Activated T-cell treated with anti-CD3 and anti-CD28 coated beads, Interleukin-2, amount 50 U/mL, for 48 hours (primary cell): Measurements from ENCODE around the gene UGCG.
"Not testable (repeated sequence)": the region's sequence is repeated elsewhere in the genome, so short reads cannot be mapped to it uniquely, and the experiment has no call there.

ENCODE experiments used
- DNase-seq, 2 experiments: peaks; one replicate each; pipeline ENCODE4 v3.0.0-alpha.2; 2020

The UGCG gene

DNA sequence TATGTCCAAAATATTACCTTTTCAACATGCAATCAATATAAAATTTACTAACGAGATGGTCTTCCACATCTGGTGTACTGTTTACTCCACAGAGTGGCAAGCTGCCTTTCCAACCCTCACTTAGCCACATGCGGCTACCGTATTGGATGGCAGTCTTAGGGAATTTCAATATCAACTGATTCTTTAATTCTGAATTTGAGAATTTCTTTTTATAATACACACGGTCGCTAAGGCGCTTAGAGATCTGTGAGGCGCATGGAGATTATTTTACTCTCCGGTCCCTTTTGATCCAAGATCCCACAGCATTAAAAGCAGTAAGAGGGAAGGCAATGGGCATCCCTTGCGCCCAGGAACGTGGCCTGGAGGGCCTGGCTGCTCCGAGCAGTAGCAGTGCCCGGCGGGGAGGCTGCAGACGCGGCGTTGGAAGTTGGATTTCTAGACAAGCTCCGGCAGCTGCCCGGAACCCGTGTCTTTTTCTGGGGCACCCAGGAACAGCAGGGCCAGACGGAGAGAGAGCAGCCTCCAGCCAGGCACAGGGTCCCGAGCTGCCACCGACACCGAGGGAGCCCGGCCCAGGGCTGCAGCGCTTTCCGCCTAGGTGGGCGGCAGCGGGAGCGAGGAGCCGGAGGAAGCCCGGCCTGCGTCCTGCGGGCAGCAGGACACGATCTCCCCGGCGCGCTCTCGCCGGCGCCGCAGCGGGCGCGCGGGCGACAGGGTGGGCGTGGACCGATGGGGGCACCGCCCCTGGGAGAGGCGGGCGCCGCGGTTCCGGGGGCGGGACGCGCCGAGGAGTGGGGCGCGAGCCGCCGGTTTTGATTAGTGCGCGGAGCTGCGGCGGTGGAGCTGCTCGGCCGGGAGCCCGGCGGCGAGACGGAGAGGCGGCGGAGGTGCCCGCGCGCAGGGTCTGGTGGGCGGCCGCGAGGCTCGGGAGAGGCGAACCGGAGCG, at the start of gene UGCG:
Gene UGCG (plus strand): TSS at position 819 of the 946 bp plus-strand sequence. CDS start 402 bp downstream, outside the sequence.
- DNase-seq, result peak; percentile 90 to 91

DNA sequence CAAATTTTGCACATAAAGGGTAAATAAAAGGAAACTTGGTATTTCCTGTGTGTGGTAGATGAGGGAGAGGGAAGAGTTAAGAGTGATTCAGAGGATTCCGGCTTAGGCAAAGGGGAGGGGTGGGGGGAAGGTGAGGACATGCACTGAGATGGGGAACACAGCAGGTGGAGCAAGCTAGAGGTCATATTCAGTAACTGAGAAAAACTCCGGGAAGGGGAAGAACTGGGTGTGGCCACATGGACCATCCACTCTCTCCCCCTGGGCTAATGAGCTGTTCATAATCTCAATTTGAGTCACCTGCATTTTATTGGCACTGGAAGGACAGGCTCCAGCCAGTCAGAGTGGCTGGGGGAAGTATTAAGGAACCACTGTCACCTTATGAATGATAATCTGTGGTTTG, 45.1 kb upstream of the UGCG start:
- DNase-seq, result no peak

DNA sequence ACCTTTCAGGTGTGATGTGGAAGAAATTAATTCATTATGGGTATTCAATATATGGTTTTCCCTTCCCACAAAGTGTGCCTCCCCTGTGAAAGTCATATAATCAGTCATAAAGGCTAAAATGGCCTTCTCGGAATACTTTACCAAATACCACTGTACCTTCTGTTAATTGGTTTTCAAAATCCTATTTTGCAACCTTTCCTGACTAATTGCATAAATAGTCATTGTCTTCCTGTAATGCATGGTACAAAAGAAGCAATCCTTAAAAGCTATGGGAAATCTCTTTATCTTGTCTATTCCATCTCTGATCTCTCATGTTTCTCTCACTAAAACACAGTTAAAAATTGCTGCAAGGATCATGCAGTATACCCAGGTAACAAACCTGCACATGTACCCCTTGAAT, 44.3 kb upstream of the UGCG start:
- no peak for DNase-seq

GRCh38 chr9:111853450-111853827, 43.2 kb upstream of the UGCG start:
- DNase-seq, result no peak

DNA sequence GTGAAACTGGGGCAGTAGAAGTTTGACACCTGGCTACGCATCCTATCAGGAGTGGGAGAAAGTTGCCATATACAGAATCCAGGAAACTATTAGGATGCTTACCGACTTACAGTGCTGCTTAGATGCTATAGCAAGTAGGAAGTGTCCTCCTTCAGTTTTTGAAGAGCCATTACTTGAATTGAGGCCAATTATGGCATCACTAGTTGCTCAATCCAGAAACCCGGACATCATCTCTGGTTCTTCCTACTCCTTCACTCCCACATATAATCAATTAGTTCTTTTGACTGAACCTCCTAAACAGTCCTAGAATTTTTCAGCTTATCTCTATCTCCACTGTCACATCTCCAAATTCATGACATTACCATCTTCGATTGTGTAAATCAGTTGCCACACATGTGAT, 41.8 kb upstream of the UGCG start:
- DNase-seq, result no peak

DNA sequence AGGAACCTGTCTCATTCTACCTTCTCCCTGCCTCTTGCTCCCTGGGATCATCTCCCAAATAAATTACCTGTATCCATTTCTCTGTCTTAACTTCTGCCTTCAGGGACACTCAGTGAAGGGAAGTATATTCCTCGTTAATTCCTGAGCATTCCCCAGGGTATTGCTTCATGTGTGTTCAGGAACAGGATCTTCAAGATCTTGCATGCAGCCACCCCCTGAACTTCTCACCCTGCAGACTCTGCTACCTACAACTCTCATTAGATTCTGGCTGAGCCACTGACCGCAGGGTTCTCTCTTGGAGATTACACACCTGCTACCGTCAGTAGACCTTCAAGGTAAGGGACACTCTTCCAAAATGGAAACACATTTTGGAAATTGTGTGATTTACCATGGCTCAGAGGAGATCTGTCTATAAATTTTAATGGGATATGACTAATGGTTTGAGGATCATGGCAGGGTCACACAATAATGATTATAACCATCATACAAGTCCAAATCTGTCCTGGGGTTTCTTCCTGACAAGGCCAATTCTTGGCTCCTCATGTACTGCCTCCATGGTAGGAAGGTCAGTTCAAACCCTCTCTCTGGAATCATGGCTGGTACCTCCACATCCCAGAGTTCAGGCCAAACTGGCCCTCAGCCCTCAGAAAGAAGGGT, 38.9 kb upstream of the UGCG start:
- DNase-seq, result no peak

- DNase-seq, result no peak
These were observed 36.2 kb upstream of the UGCG start for GRCh38 chr9:111860443-111860842.

GRCh38 chr9:111863636-111864035, 33.0 kb upstream of the UGCG start:
- no peak for DNase-seq

DNA sequence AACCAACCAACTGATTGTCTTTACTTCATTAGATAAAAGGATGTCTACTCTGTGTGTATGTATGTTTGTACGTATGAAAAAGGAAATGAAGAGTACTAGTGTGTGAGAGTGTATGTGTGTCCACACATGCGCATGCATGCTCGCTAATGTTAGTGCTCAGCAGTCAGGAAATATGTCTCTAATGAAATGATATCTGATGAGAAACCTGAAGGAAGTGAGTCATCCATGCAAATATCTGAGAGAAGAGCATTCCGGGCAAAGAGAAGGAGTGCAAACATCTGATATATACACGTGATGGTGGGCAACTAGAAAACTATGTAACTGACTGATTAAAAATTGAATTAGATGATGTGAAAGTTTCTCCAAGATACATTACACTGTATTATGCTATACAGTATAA, 29.6 kb upstream of the UGCG start:
- no peak for DNase-seq

GRCh38 chr9:111868475-111868874, 28.1 kb upstream of the UGCG start:
- DNase-seq, result no peak

GRCh38 chr9:111870774-111871498, 25.7 kb upstream of the UGCG start:
- DNase-seq, result peak; percentile 44 to 60

DNA sequence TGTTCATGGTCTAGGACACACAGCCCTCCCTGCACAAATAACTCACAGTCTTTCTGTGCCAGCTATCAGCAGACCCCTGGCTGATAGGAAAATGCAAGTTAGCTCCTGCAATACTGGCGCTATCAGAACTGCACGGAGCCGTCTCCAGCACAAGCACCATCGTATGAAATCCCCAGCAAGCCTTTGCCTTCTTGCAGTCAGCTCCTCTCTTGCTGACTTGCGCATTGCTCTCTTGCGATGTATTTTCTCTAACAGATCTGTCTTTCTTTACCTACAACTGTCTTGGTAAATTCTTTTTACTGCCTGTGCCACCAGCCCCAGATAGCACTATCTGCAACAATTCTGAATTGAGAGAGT, 25.1 kb upstream of the UGCG start:
- no peak for DNase-seq

DNA sequence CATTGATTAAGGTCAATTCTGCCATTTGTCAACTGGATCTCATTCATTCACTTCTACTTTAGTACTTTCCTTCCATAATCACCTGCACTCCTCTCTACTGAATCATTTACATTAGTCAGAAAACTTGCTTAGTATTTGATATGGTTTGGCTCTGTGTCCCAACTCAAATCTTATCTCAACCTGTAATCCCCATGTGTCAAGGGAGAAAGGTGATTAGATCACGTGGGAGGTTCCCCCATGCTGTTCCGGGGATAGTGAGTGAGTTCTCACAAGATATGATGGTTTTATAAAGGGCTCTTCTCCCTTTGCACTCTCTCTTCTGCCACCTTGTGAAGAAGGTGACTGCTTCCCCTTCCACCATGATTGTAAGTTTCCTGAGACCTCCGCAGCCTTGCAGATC, 23.7 kb upstream of the UGCG start:
- DNase-seq, result no peak

GRCh38 chr9:111873901-111874300, 22.7 kb upstream of the UGCG start:
- DNase-seq, result no peak

DNA sequence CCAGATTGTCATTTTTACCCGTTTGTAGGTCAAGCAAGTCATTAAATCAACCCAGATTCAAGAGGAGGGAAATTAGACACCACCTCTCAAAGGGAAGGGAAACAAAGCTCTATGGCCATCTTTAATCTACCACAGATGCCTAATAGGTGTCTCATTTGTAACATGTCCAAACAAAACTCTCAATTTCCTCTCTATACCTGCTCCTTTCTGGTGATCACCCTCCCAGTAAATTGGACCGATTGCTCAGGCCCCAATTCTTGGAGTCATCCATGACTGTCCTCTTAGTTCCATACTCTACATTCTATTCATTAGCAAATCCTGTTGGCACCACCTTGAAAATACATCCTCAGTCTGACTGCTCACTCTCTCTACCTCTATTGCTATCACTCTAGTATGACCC, 22.1 kb upstream of the UGCG start:
- no peak for DNase-seq

DNA sequence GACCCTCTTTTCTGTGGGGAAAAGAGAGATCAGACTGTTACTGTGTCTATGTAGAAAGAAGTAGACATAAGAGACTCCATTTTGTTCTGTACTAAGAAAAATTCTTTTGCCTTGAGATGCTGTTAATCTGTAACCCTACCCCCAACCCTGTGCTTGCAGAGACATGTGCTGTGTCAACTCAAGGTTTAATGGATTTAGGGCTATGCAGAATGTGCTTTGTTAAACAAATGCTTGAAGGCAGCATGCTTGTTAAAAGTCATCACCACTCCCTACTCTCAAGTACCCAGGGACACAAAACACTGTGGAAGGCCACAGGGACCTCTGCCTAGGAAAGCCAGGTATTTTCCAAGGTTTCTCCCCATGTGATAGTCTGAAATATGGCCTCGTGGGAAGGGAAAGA, 21.3 kb upstream of the UGCG start:
- DNase-seq, result not testable (repeated sequence)

DNA sequence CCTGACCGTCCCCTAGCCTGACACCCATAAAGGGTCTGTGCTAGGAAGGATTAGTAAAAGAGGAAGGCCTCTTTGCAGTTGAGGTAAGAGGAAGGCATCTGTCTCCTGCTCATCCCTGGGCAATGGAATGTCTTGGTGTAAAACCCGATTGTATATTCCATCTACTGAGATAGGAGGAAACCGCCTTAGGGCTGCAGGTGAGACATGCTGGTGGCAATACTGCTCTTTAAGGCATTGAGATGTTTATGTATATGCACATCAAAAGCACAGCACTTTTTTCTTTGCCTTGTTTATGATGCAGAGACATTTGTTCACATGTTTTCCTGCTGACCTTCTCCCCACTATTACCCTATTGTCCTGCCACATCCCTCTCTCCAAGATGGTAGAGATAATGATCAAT, 20.9 kb upstream of the UGCG start:
- DNase-seq, result not testable (repeated sequence)

GRCh38 chr9:111876179-111876578, 20.4 kb upstream of the UGCG start:
- no peak for DNase-seq

- no peak for DNase-seq
These were observed 19.2 kb upstream of the UGCG start for GRCh38 chr9:111877420-111877819.

DNA sequence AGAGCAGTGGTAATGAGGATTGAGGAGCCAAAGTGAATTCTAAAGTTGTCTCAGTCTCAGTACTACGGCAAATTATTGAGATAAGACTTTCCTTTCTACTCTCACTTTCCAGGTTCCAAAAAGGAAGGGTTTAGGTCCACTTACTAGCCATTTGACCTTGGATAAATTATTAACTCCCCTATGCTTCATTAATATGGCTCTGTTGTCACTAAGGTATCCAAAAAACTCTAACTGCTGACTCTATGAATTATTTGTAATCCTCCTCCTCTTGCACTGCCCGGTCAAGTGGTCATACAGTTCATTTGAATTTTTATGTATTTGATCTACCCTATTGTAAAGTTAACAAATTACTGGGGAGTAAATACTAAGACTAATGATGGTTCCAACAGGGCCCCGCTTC, 17.7 kb upstream of the UGCG start:
- no peak for DNase-seq

DNA sequence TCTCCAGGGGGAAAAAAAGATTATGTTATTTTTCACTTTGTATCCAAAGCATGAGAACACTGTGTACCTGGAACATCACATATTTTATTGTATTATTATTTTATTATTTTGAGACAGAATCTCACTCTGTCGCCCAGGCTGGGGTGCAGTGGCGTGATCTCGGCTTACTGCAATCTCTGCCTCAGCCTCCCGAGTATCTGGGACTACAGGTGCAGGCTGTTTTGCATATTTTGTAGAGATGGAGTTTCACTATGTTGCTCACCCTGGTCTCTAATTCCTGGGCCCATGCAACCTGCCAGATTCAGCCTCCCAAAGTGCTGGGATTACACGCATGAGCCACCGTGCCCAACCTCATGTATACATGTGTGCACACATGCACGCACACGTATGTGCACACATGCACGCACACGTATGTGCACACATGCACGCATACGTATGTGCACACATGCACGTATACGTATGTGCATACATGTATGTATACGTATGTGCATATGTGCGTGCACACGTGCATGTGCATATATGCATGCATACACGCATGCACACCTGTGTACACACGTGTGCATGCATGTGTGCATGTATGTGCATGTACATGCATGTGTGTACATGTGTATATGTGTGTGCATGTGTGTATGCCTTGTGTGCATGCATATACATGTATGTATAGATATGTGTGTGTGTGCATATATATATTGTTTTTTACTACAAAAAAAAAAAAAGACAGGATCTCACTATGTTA, 9.5 kb upstream of the UGCG start:
- no peak for DNase-seq

DNA sequence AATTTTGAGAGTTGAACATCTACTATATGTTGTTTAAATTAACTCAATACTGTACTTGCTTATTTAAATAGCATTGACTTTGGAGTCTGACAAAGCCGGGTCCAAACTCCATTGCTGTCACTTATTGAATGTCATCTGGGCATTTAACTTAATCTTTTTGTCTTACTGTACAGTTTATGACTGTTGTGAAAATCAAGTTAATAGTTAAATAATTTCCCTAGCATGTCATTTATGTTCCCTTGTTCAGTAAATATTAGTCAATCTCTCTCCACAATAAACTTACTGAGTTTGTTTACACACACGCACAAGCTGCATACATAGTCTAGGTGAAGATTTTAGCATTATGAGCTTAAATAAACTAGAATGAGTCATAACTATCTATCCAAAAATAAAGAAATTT, 6.3 kb upstream of the UGCG start:
- DNase-seq, result no peak

GRCh38 chr9:111890867-111891266, 5.7 kb upstream of the UGCG start:
- not testable (repeated sequence) for DNase-seq
